ENCODE data around the gene MAD1L1.
"Not testable (repeated sequence)": the region's sequence is repeated elsewhere in the genome, so short reads cannot be mapped to it uniquely, and the experiment has no call there.

Gene MAD1L1

GRCh38 chr7:1931256-1931950 lies 301.3 kb downstream of the MAD1L1 start:
- no peak for DNase-seq

- no peak for DNase-seq
These were observed 302.2 kb downstream of the MAD1L1 start for GRCh38 chr7:1930381-1931065.

GRCh38 chr7:1929349-1929925 lies 303.3 kb downstream of the MAD1L1 start:
- DNase-seq = not testable (repeated sequence)

GRCh38 chr7:1928645-1929348 lies 303.9 kb downstream of the MAD1L1 start:
- DNase-seq = no peak

GRCh38 chr7:1927937-1928644 lies 304.7 kb downstream of the MAD1L1 start:
- DNase-seq = no peak

- DNase-seq = no peak
These were observed 305.8 kb downstream of the MAD1L1 start for GRCh38 chr7:1926908-1927306.

GRCh38 chr7:1925973-1926907 lies 306.5 kb downstream of the MAD1L1 start:
- DNase-seq = no peak

- DNase-seq = no peak
These were observed 307.4 kb downstream of the MAD1L1 start for GRCh38 chr7:1925349-1925748.

- DNase-seq = no peak
These were observed 308.4 kb downstream of the MAD1L1 start for GRCh38 chr7:1924258-1924817.

GRCh38 chr7:1923409-1924257 lies 309.1 kb downstream of the MAD1L1 start:
- DNase-seq = no peak

- DNase-seq = no peak
These were observed 309.9 kb downstream of the MAD1L1 start for GRCh38 chr7:1922870-1923236.

GRCh38 chr7:1922071-1922869 lies 310.5 kb downstream of the MAD1L1 start:
- peak; percentile 46 to 53 for DNase-seq

- DNase-seq = no peak
These were observed 311.9 kb downstream of the MAD1L1 start for GRCh38 chr7:1920881-1921280.

- DNase-seq = no peak
These were observed 312.5 kb downstream of the MAD1L1 start for GRCh38 chr7:1920266-1920681.

GRCh38 chr7:1919539-1920265 lies 313.0 kb downstream of the MAD1L1 start:
- DNase-seq = peak in 1 of 2 donors; percentile 9

- no peak for DNase-seq
These were observed 313.7 kb downstream of the MAD1L1 start for GRCh38 chr7:1918881-1919525.

GRCh38 chr7:1918063-1918645 lies 314.6 kb downstream of the MAD1L1 start:
- DNase-seq = no peak

Measured in stimulated activated CD4-positive, alpha-beta T cell treated with anti-CD3 and anti-CD28 coated beads, Interleukin-2, amount 100 ng/mL, for 48 hours (primary cell).